Naive thymus-derived CD4-positive, alpha-beta T cell (primary cell): ENCODE results near the gene B3GNT3. TPM values are rescaled to one million over a fixed set of nuclear protein-coding genes. Genes with fewer than 3 reads are reported as not detected.

ENCODE experiments used
- ATAC-seq: fragments of 150-1000 bp; cut with Tn5 transposase; 2 replicates; pipeline ENCODE4 v1.10.0; 2021; ENCODE audit warnings: mild to moderate bottlenecking, moderate library complexity
- CTCF ChIA-PET: fragments of 350-600 bp; sonication (Branson Sonifier 250); formaldehyde crosslinking; loops from one replicate; lab custom pipeline; 2021; ENCODE audit warnings: antibody characterized with exemption; lab: Charles Lee
- POLR2A ChIA-PET: fragments of 350-600 bp; sonication (Branson Sonifier 250); formaldehyde crosslinking; loops from one replicate; lab custom pipeline; 2021; ENCODE audit warnings: antibody characterized with exemption, inconsistent platforms; lab: Charles Lee
- DNase-seq, 9 donors: peaks; one replicate each; pipeline versions ENCODE4 v3.0.0 to v3.0.0-alpha.2; 2020 to 2022; ENCODE audit warnings: mixed read lengths in 1 of 9
- H3K27ac ChIP-seq: one replicate; pipeline ENCODE4 v1.7.0; 2013; ENCODE audit warnings: mild to moderate bottlenecking, low read depth, low read length, moderate library complexity
- H3K27me3 ChIP-seq, 2 donors: one replicate each; pipeline ENCODE4 v1.7.0; 2013; ENCODE audit warnings: low read length in 2 of 2, mild to moderate bottlenecking in 2 of 2, moderate library complexity in 2 of 2; ENCODE audit not compliant: control insufficient read depth in 2 of 2, insufficient read depth in 2 of 2
- H3K36me3 ChIP-seq, 3 experiments: 1 replicate in 2 of 3; 2 replicates in 1 of 3; pipeline ENCODE4 v1.7.0; 2013; ENCODE audit warnings: low read length in 3 of 3, mild to moderate bottlenecking in 3 of 3, moderate library complexity in 1 of 3; ENCODE audit not compliant: insufficient read depth in 3 of 3, control insufficient read depth in 2 of 3
- H3K4me1 ChIP-seq, 2 donors: one replicate each; pipeline ENCODE4 v1.7.0; 2013; ENCODE audit warnings: low read length in 2 of 2, mild to moderate bottlenecking in 2 of 2, moderate library complexity in 1 of 2; ENCODE audit not compliant: control insufficient read depth in 2 of 2, insufficient read depth in 2 of 2
- H3K4me3 ChIP-seq: 2 replicates; pipeline ENCODE4 v1.7.0; 2013; ENCODE audit warnings: mild to moderate bottlenecking, low read length
- H3K9me3 ChIP-seq, 3 experiments: 1 replicate in 2 of 3; 2 replicates in 1 of 3; pipeline ENCODE4 v1.7.0; 2013; ENCODE audit warnings: low read length in 3 of 3; ENCODE audit not compliant: control insufficient read depth in 2 of 3
- H3K27ac Mint-ChIP-seq, 9 donors: one replicate each; pipeline ENCODE4 v1.8.0; 2020 to 2022; ENCODE audit warnings: mixed read lengths in 9 of 9, mild to moderate bottlenecking in 8 of 9, moderate library complexity in 5 of 9, inconsistent platforms in 2 of 9
- H3K27me3 Mint-ChIP-seq, 5 donors: one replicate each; pipeline ENCODE4 v1.8.0; 2021 to 2022; ENCODE audit warnings: mixed read lengths in 5 of 5, mild to moderate bottlenecking in 1 of 5
- H3K36me3 Mint-ChIP-seq, 5 donors: one replicate each; pipeline ENCODE4 v1.8.0; 2020 to 2022; ENCODE audit warnings: mixed read lengths in 5 of 5, mild to moderate bottlenecking in 3 of 5, inconsistent platforms in 1 of 5
- H3K4me1 Mint-ChIP-seq, 7 donors: one replicate each; pipeline ENCODE4 v1.8.0; 2020 to 2022; ENCODE audit warnings: mixed read lengths in 7 of 7, mild to moderate bottlenecking in 3 of 7, inconsistent platforms in 1 of 7
- H3K4me3 Mint-ChIP-seq, 10 donors: one replicate each; pipeline ENCODE4 v1.8.0; 2020 to 2022; ENCODE audit warnings: mild to moderate bottlenecking in 10 of 10, mixed read lengths in 10 of 10, moderate library complexity in 6 of 10, inconsistent platforms in 2 of 10
- H3K9me3 Mint-ChIP-seq, 11 donors: one replicate each; pipeline ENCODE4 v1.8.0; 2020 to 2022; ENCODE audit warnings: mixed read lengths in 11 of 11, mild to moderate bottlenecking in 4 of 11, inconsistent platforms in 1 of 11, moderate library complexity in 1 of 11
- intact Hi-C, 2 donors: fragments of 100-400 bp; cut with micrococcal nuclease; formaldehyde crosslinking; loops; one replicate each; pipeline ENCODE4 v1.15.1; 2023
- polyA plus RNA-seq, 2 donors: library from polyadenylated mRNA; unstranded; fragments of 300-500 nt; fragmentation: Illumina TruSeq; gene quantifications; one replicate each; pipeline ENCODE4 v1.2.3, GENCODE V29; 2021
- total RNA-seq, 6 experiments: library from RNA in 5 of 6; stranded (reverse) in 5 of 6; gene quantifications; 1 replicate in 5 of 6; 2 replicates in 1 of 6; pipeline ENCODE4 v1.2.3 and lab custom pipeline; 2021 to 2026

B3GNT3 gene
- total and polyA plus RNA-seq, 7 experiments from 2014 or later: 0.43 to 1.0 (median 0.74) TPM; not detected in 3

- CTCF ChIA-PET: interaction anchor here (1.0 kb wide), 1 partner anchor 60 kb away, joined by 3 read pairs; no protein-coding TSS in a partner anchor
- Mint-ChIP-seq H3K36me3 (peaks cover 0 to 49% (median 19%) of the 10 kb centered on the region in 5 donors), H3K27me3 (no peaks in the 10 kb centered on the region), H3K4me3 (no peak overlapping the region), H3K27ac (peak overlapping the region in 4 of 9 donors; percentile 14 to 72 (median 38)), H3K9me3 (no peaks in the 10 kb centered on the region), H3K4me1 (peaks cover 0 to 17% (median 8%) of the 10 kb centered on the region in 7 donors)
- intact Hi-C loops: no loop called here
- ATAC-seq (no peak), DNase-seq (no peak)
- POLR2A ChIA-PET: no interaction called here
- Histone ChIP-seq H3K36me3 (peaks cover 5 to 75% (median 10%) of the 10 kb centered on the region in 3 experiments), H3K4me3 (no peak overlapping the region), H3K27ac (no peak overlapping the region), H3K9me3 (no peaks in the 10 kb centered on the region), H3K27me3 (no peaks in the 10 kb centered on the region), H3K4me1 (no peaks in the 10 kb centered on the region)
Observed at GRCh38 chr19:17764348-17764747, 30.6 kb upstream of the B3GNT3 start.

GRCh38 chr19:17765069-17765618 lies 29.8 kb upstream of the B3GNT3 start:
- no peak for DNase-seq
- CTCF ChIA-PET: no interaction called here
- Mint-ChIP-seq H3K9me3 (no peaks in the 10 kb centered on the region), H3K27ac (peak overlapping the region in 5 of 9 donors; percentile 14 to 72 (median 51)), H3K4me1 (peaks cover 0 to 16% (median 3%) of the 10 kb centered on the region in 7 donors), H3K4me3 (no peak overlapping the region), H3K27me3 (no peaks in the 10 kb centered on the region), H3K36me3 (peaks cover 0 to 53% (median 20%) of the 10 kb centered on the region in 5 donors)
- POLR2A ChIA-PET: no interaction called here
- ATAC-seq: peak; percentile 91
- H3K36me3 ChIP-seq: peaks cover 5 to 82% (median 10%) of the 10 kb centered on the region in 3 experiments
- H3K4me1 ChIP-seq: no peaks in the 10 kb centered on the region
- H3K4me3 ChIP-seq: no peak overlapping the region
- no peaks in the 10 kb centered on the region for H3K27me3 ChIP-seq
- no peak overlapping the region for H3K27ac ChIP-seq
- H3K9me3 ChIP-seq: no peaks in the 10 kb centered on the region
- intact Hi-C loops: no loop called here

- DNase-seq (peak in 4 of 9 donors; percentile 34 to 57 (median 45)), ATAC-seq (peak; percentile 59)
- peak overlapping the region in 2 of 9 donors; percentile 36 to 63 for H3K27ac Mint-ChIP-seq
- ChIA-PET POLR2A (interaction anchor here (0.9 to 2.2 kb wide), 4 partner anchors 8 to 16 kb away, joined by 3 to 6 read pairs (median 3); no protein-coding TSS in a partner anchor), CTCF (interaction anchor here (0.7 to 1.6 kb wide), 5 partner anchors 9 to 169 kb away, joined by 3 to 5 read pairs (median 4); partner anchors contain the start of gene CCDC124)
- no peaks in the 10 kb centered on the region for H3K9me3 Mint-ChIP-seq
- H3K4me3 ChIP-seq: no peak overlapping the region
- H3K9me3 ChIP-seq: no peaks in the 10 kb centered on the region
- intact Hi-C loops: loop anchor here (1.0 to 2.0 kb wide), 3 partner anchors 62 to 89 kb away; no protein-coding TSS in a partner anchor
- peaks cover 0 to 10% (median 3%) of the 10 kb centered on the region in 7 donors for H3K4me1 Mint-ChIP-seq
- no peak overlapping the region for H3K27ac ChIP-seq
- H3K36me3 ChIP-seq: peaks cover 5 to 82% (median 17%) of the 10 kb centered on the region in 3 experiments
- H3K4me3 Mint-ChIP-seq: peak overlapping the region in 2 of 10 donors; percentile 12 to 47
- no peaks in the 10 kb centered on the region for H3K27me3 ChIP-seq
- peaks cover 0 to 42% (median 14%) of the 10 kb centered on the region in 5 donors for H3K36me3 Mint-ChIP-seq
- H3K27me3 Mint-ChIP-seq: no peaks in the 10 kb centered on the region
- H3K4me1 ChIP-seq: no peaks in the 10 kb centered on the region
Observed at GRCh38 chr19:17766543-17767131, 28.3 kb upstream of the B3GNT3 start.

- ATAC-seq: no peak
- Histone ChIP-seq H3K36me3 (peaks cover 4 to 85% (median 17%) of the 10 kb centered on the region in 3 experiments), H3K9me3 (no peaks in the 10 kb centered on the region), H3K4me3 (no peak overlapping the region), H3K4me1 (no peaks in the 10 kb centered on the region), H3K27me3 (no peaks in the 10 kb centered on the region), H3K27ac (no peak overlapping the region)
- no peak for DNase-seq
- H3K27me3 Mint-ChIP-seq: no peaks in the 10 kb centered on the region
- ChIA-PET CTCF (interaction anchor here (0.9 to 1.6 kb wide), 3 partner anchors 10 to 165 kb away, joined by 3 to 5 read pairs (median 4); partner anchors contain the start of gene CCDC124), POLR2A (interaction anchor here (1.4 to 2.2 kb wide), 2 partner anchors 15 to 17 kb away, joined by 3 to 6 read pairs; no protein-coding TSS in a partner anchor)
- no peak overlapping the region for H3K4me3 Mint-ChIP-seq
- peaks cover 0 to 12% (median 0%) of the 10 kb centered on the region in 7 donors for H3K4me1 Mint-ChIP-seq
- H3K36me3 Mint-ChIP-seq: peaks cover 6 to 44% (median 16%) of the 10 kb centered on the region in 5 donors
- intact Hi-C loops: loop anchor here in 1 of 2 donors (2.0 kb wide), 1 partner anchor 63 kb away; no protein-coding TSS in a partner anchor
- no peaks in the 10 kb centered on the region for H3K9me3 Mint-ChIP-seq
- peak overlapping the region in 1 of 9 donors; percentile 77 for H3K27ac Mint-ChIP-seq
Observed at GRCh38 chr19:17767559-17767958, 27.4 kb upstream of the B3GNT3 start.

GRCh38 chr19:17770613-17771012 lies 24.3 kb upstream of the B3GNT3 start:
- Histone ChIP-seq H3K4me1 (no peaks in the 10 kb centered on the region), H3K36me3 (peaks cover 0 to 87% (median 17%) of the 10 kb centered on the region in 3 experiments), H3K9me3 (no peaks in the 10 kb centered on the region), H3K27me3 (no peaks in the 10 kb centered on the region), H3K27ac (no peak overlapping the region), H3K4me3 (no peak overlapping the region)
- intact Hi-C loops: no loop called here
- Mint-ChIP-seq H3K27ac (peak overlapping the region in 1 of 9 donors; percentile 53), H3K36me3 (peaks cover 18 to 48% (median 19%) of the 10 kb centered on the region in 5 donors), H3K4me3 (no peak overlapping the region), H3K9me3 (no peaks in the 10 kb centered on the region), H3K27me3 (no peaks in the 10 kb centered on the region), H3K4me1 (peaks cover 0 to 7% (median 0%) of the 10 kb centered on the region in 7 donors)
- DNase-seq: no peak
- POLR2A ChIA-PET: no interaction called here
- no peak for ATAC-seq
- CTCF ChIA-PET: no interaction called here

GRCh38 chr19:17772172-17772571 lies 22.8 kb upstream of the B3GNT3 start:
- Mint-ChIP-seq H3K4me3 (no peak overlapping the region), H3K27me3 (no peaks in the 10 kb centered on the region), H3K4me1 (peaks cover 0 to 7% (median 0%) of the 10 kb centered on the region in 7 donors), H3K36me3 (peaks cover 14 to 50% (median 19%) of the 10 kb centered on the region in 5 donors), H3K9me3 (no peaks in the 10 kb centered on the region), H3K27ac (no peak overlapping the region)
- no peaks in the 10 kb centered on the region for H3K4me1 ChIP-seq
- peaks cover 0 to 91% (median 11%) of the 10 kb centered on the region in 3 experiments for H3K36me3 ChIP-seq
- H3K27me3 ChIP-seq: no peaks in the 10 kb centered on the region
- POLR2A ChIA-PET: interaction anchor here (0.8 to 1.3 kb wide), 2 partner anchors 39 to 53 kb away, joined by 3 to 4 read pairs; partner anchors contain the start of gene MAP1S
- intact Hi-C loops: no loop called here
- DNase-seq (no peak), ATAC-seq (no peak)
- H3K4me3 ChIP-seq: no peak overlapping the region
- no peak overlapping the region for H3K27ac ChIP-seq
- CTCF ChIA-PET: interaction anchor here (1.0 kb wide), 1 partner anchor 87 kb away, joined by 3 read pairs; the partner anchor contains the start of gene RPL18A
- no peaks in the 10 kb centered on the region for H3K9me3 ChIP-seq
